SK-N-SH treated with all-trans-retinoic acid at 6 μM for 48 hours (cell line): Measurements from ENCODE around the gene SYCP2L.
A peak's percentile ranks its signal among the peaks of the same experiment; 100 is the strongest.

Experiments used
- ATAC-seq: fragments of 200-7000 bp; cut with Tn5 transposase; 3 replicates; pipeline ENCODE4 v1.9.1; 2020; ENCODE audit warnings: mild to moderate bottlenecking, moderate library complexity
- CREB5 ChIP-seq: fragments of 250-450 bp; sonication (Bioruptor Pico); IDR thresholded peaks from 2 replicates; pipeline ENCODE4 v1.5.1; 2020; ENCODE audit warnings: low read depth, mild to moderate bottlenecking, moderate library complexity
- CSDC2 ChIP-seq: fragments of 250-450 bp; sonication (Bioruptor Pico); IDR thresholded peaks from 2 replicates; pipeline ENCODE4 v1.5.0; 2020; ENCODE audit warnings: mild to moderate bottlenecking, moderate library complexity
- CSRNP3 ChIP-seq: fragments of 250-450 bp; sonication (Bioruptor Pico); IDR thresholded peaks from 2 replicates; pipeline ENCODE4 v1.5.1; 2021; ENCODE audit warnings: mild to moderate bottlenecking, moderate library complexity
- ESRRG ChIP-seq: fragments of 250-450 bp; sonication (Bioruptor Pico); IDR thresholded peaks from 2 replicates; pipeline ENCODE4 v1.6.1; 2021; ENCODE audit warnings: mild to moderate bottlenecking
- GLIS3 ChIP-seq: fragments of 250-450 bp; sonication (Bioruptor Pico); IDR thresholded peaks from 2 replicates; pipeline ENCODE4 v1.5.0; 2020; ENCODE audit warnings: mild to moderate bottlenecking, moderate library complexity
- ISL1 ChIP-seq: fragments of 250-450 bp; sonication (Bioruptor Pico); IDR thresholded peaks from 2 replicates; pipeline ENCODE4 v2.1.2; 2022; ENCODE audit warnings: mild to moderate bottlenecking, moderate library complexity
- OSR1 ChIP-seq: fragments of 250-450 bp; sonication (Bioruptor Pico); IDR thresholded peaks from 2 replicates; pipeline ENCODE4 v1.8.0; 2022; ENCODE audit warnings: moderate library complexity, mild to moderate bottlenecking, inconsistent platforms
- PATZ1 ChIP-seq: fragments of 250-450 bp; sonication (Bioruptor Pico); IDR thresholded peaks from 2 replicates; pipeline ENCODE4 v1.8.0; 2020; ENCODE audit warnings: mild to moderate bottlenecking, moderate library complexity, borderline replicate concordance
- POU6F1 ChIP-seq: fragments of 250-450 bp; sonication (Bioruptor Pico); IDR thresholded peaks from 2 replicates; pipeline ENCODE4 v1.8.0; 2021; ENCODE audit warnings: low read depth, mild to moderate bottlenecking, moderate library complexity, borderline replicate concordance
- PPARA ChIP-seq: fragments of 250-450 bp; sonication (Bioruptor Pico); IDR thresholded peaks from 2 replicates; pipeline ENCODE4 v1.5.0; 2020; ENCODE audit warnings: mild to moderate bottlenecking, borderline replicate concordance
- RARB ChIP-seq: fragments of 250-450 bp; sonication (Bioruptor Pico); IDR thresholded peaks from 2 replicates; pipeline ENCODE4 v1.8.0; 2021; ENCODE audit warnings: mild to moderate bottlenecking, moderate library complexity
- TCF4 ChIP-seq: fragments of 250-450 bp; sonication (Bioruptor Pico); IDR thresholded peaks from 2 replicates; pipeline ENCODE4 v1.8.0; 2021; ENCODE audit warnings: mild to moderate bottlenecking, moderate library complexity, borderline replicate concordance
- TOX ChIP-seq: fragments of 250-450 bp; sonication (Bioruptor Pico); IDR thresholded peaks from 2 replicates; pipeline ENCODE4 v1.8.0; 2021; ENCODE audit warnings: mild to moderate bottlenecking, moderate library complexity, borderline replicate concordance
- TSHZ2 ChIP-seq: fragments of 250-450 bp; sonication (Bioruptor Pico); IDR thresholded peaks from 2 replicates; pipeline ENCODE4 v1.5.0; 2020; ENCODE audit warnings: mild to moderate bottlenecking, moderate library complexity
- ZC3H10 ChIP-seq: fragments of 250-450 bp; sonication (Bioruptor Pico); IDR thresholded peaks from 2 replicates; pipeline ENCODE4 v1.5.1; 2021; ENCODE audit warnings: mild to moderate bottlenecking, moderate library complexity
- ZFP3 ChIP-seq: fragments of 250-450 bp; sonication (Bioruptor Pico); IDR thresholded peaks from 2 replicates; pipeline ENCODE4 v1.5.0; 2020; ENCODE audit warnings: mild to moderate bottlenecking, moderate library complexity
- ZFP30 ChIP-seq: fragments of 450-650 bp; formaldehyde crosslinking; IDR thresholded peaks from 2 replicates; pipeline ENCODE4 v1.5.0; 2022; ENCODE audit warnings: mild to moderate bottlenecking, moderate library complexity
- ZNF565 ChIP-seq: fragments of 450-650 bp; formaldehyde crosslinking; conservative IDR thresholded peaks from 2 replicates; pipeline ENCODE4 v1.5.0; 2020; ENCODE audit warnings: low read depth, mild to moderate bottlenecking, moderate library complexity
- ZNF70 ChIP-seq: fragments of 450-650 bp; formaldehyde crosslinking; IDR thresholded peaks from 2 replicates; pipeline ENCODE4 v1.5.0; 2020; ENCODE audit warnings: mild to moderate bottlenecking, moderate library complexity
- ZNF8 ChIP-seq: fragments of 450-650 bp; formaldehyde crosslinking; IDR thresholded peaks from 2 replicates; pipeline ENCODE4 v1.5.0; 2020; ENCODE audit warnings: mild to moderate bottlenecking, moderate library complexity

The SYCP2L gene

GRCh38 chr6:11011787-11012234 is 125.0 kb downstream of the SYCP2L start:
- TF ChIP-seq PPARA (CRISPR knock-in tag) (no peak), GLIS3 (no peak), ZC3H10 (CRISPR knock-in tag) (no peak), CSDC2 (CRISPR knock-in tag) (no peak)
- ATAC-seq: peak; percentile 26; the same call in 1 of the 3 replicates

- TF ChIP-seq ZNF70 (CRISPR knock-in tag) (no peak), TSHZ2 (CRISPR knock-in tag) (no peak), CSDC2 (CRISPR knock-in tag) (no peak), PATZ1 (no peak), RARB (CRISPR knock-in tag) (no peak), GLIS3 (no peak), CREB5 (CRISPR knock-in tag) (no peak), ZNF565 (no peak), ISL1 (CRISPR knock-in tag) (no peak), ZFP3 (CRISPR knock-in tag) (no peak), ZNF8 (CRISPR knock-in tag) (no peak), TOX (CRISPR knock-in tag) (no peak), OSR1 (CRISPR knock-in tag) (no peak), ZC3H10 (CRISPR knock-in tag) (no peak), ESRRG (CRISPR knock-in tag) (no peak), POU6F1 (no peak), TCF4 (CRISPR knock-in tag) (no peak), CSRNP3 (CRISPR knock-in tag) (no peak), PPARA (CRISPR knock-in tag) (no peak)
Measured at GRCh38 chr6:11012295-11012754, 125.5 kb downstream of the SYCP2L start.

GRCh38 chr6:11012976-11013720 is 126.3 kb downstream of the SYCP2L start:
- no peak for TF ChIP-seq ZFP30 (CRISPR knock-in tag)
- no peak for TF ChIP-seq ZC3H10 (CRISPR knock-in tag)
- TF ChIP-seq, all 23 proteins: peak for 0
- ATAC-seq: no peak

More at GRCh38 chr6:11012295-11012754, 125.5 kb downstream of the SYCP2L start:
- ATAC-seq: no peak
